HCT116 (cell line): ENCODE measurements around the gene ALDH4A1. TPM values are rescaled to one million over a fixed set of nuclear protein-coding genes. Genes with fewer than 3 reads are reported as not detected.

ENCODE experiments used
- ATAC-seq: fragments of 200-7000 bp; cut with Tn5 transposase; 2 replicates; pipeline ENCODE4 v1.9.1; 2020; ENCODE audit warnings: mild to moderate bottlenecking, moderate library complexity
- BruUV-seq: library from RNA; stranded (reverse); fragments of 400-500 nt; replicated peaks from 2 replicates; lab custom pipeline; 2021; lab: Mats Ljungman, UMichigan
- CTCF ChIA-PET: fragments of 300-600 bp; sonication (Branson Sonifier 250); formaldehyde crosslinking; loops from one replicate; lab custom pipeline; 2021; ENCODE audit warnings: antibody characterized with exemption; lab: Charles Lee
- POLR2A ChIA-PET: fragments of 300-600, 350-600 bp; sonication (Branson Sonifier 250); formaldehyde crosslinking; loops from one replicate; lab custom pipeline; 2021; ENCODE audit warnings: antibody characterized with exemption; lab: Charles Lee
- RAD21 ChIA-PET, 2 experiments: fragments of 300-600 bp; sonication (Branson Sonifier 250); formaldehyde crosslinking; loops; one replicate each; lab custom pipeline; 2023; ENCODE audit warnings: low total read pairs in 2 of 2; ENCODE audit not compliant: uncharacterized antibody in 2 of 2, unreplicated experiment in 2 of 2, low non-redundant PET in 1 of 2; lab: Charles Lee
- DNase-seq: peaks from one replicate; pipeline ENCODE4 v3.0.0-alpha.2; 2010; ENCODE audit warnings: low read depth, low spot score
- H2AFZ ChIP-seq: fragments of 200-600 bp; shearing (Covaris generic), sonication (generic); 2 replicates; pipeline ENCODE4 v1.6.1; 2017; ENCODE audit warnings: low read depth, mixed run types, mixed read lengths, antibody characterized with exemption, low read length; ENCODE audit not compliant: poor library complexity, severe bottlenecking
- H3K27ac ChIP-seq: 2 replicates; pipeline ENCODE4 v1.5.1; 2012; ENCODE audit warnings: low read depth, low read length
- H3K27me3 ChIP-seq: fragments of 200-600 bp; sonication (generic); 2 replicates; pipeline ENCODE4 v1.6.1; 2016; ENCODE audit warnings: mixed run types, low read length, mixed read lengths; ENCODE audit not compliant: insufficient read depth
- H3K36me3 ChIP-seq, 2 experiments: fragments of 200-500 bp in 1 of 2; fragments of 200-600 bp in 1 of 2; sonication (Bioruptor generic) in 1 of 2; sonication (generic) in 1 of 2; 2 replicates each; pipeline versions ENCODE4 v1.5.1 to v1.6.1; 2014 to 2016; ENCODE audit warnings: low read length in 2 of 2, inconsistent platforms in 1 of 2, mixed read lengths in 1 of 2, mixed run types in 1 of 2; ENCODE audit not compliant: insufficient read depth in 2 of 2, control insufficient read depth in 1 of 2
- H3K4me1 ChIP-seq, 2 experiments: fragments of 200-600 bp in 1 of 2; sonication (generic) in 1 of 2; 2 replicates each; pipeline versions ENCODE4 v1.5.1 to v1.6.1; 2012 to 2017; ENCODE audit warnings: low read length in 2 of 2, inconsistent platforms in 1 of 2, mild to moderate bottlenecking in 1 of 2, mixed read lengths in 1 of 2, mixed run types in 1 of 2, moderate library complexity in 1 of 2; ENCODE audit not compliant: insufficient read depth in 2 of 2, control insufficient read depth in 1 of 2
- H3K4me2 ChIP-seq: fragments of 200-600 bp; sonication (generic); 2 replicates; pipeline ENCODE4 v1.6.1; 2017; ENCODE audit warnings: mixed run types, low read length, mixed read lengths
- H3K4me3 ChIP-seq, 2 experiments: fragments of 200-600 bp in 1 of 2; sonication (generic) in 1 of 2; replicated peaks in 1 of 2; 2 replicates each; pipeline ENCODE4 v1.5.1; 2011 to 2016; ENCODE audit warnings: low read length in 2 of 2, control low read depth in 1 of 2, low read depth in 1 of 2, mild to moderate bottlenecking in 1 of 2, mixed read lengths in 1 of 2, mixed run types in 1 of 2
- H3K79me2 ChIP-seq: fragments of 200-600 bp; sonication (generic); 2 replicates; pipeline ENCODE4 v1.6.1; 2017; ENCODE audit warnings: mild to moderate bottlenecking, mixed run types, low read length, moderate library complexity, mixed read lengths; ENCODE audit not compliant: insufficient read depth
- H3K9ac ChIP-seq: fragments of 200-600 bp; sonication (generic); 2 replicates; pipeline ENCODE4 v1.6.1; 2016; ENCODE audit warnings: low read length, mixed read lengths
- H3K9me2 ChIP-seq: fragments of 200-600 bp; sonication (generic), shearing (Covaris generic); 2 replicates; pipeline ENCODE4 v1.6.1; 2017; ENCODE audit warnings: mixed run types, mild to moderate bottlenecking, moderate library complexity; ENCODE audit not compliant: insufficient read depth
- H3K9me3 ChIP-seq, 2 experiments: fragments of 200-500 bp in 1 of 2; fragments of 200-600 bp in 1 of 2; sonication (Bioruptor generic) in 1 of 2; sonication (generic) in 1 of 2; 2 replicates each; pipeline ENCODE4 v1.6.1; 2014 to 2017; ENCODE audit warnings: low read length in 2 of 2, mixed read lengths in 2 of 2, inconsistent platforms in 1 of 2, low read depth in 1 of 2, mild to moderate bottlenecking in 1 of 2, mixed run types in 1 of 2, moderate library complexity in 1 of 2; ENCODE audit not compliant: control insufficient read depth in 1 of 2, insufficient read depth in 1 of 2
- H4K20me1 ChIP-seq: fragments of 200-600 bp; sonication (generic), shearing (Covaris generic); 2 replicates; pipeline ENCODE4 v1.6.1; 2017; ENCODE audit warnings: mixed run types, mild to moderate bottlenecking, moderate library complexity; ENCODE audit not compliant: insufficient read depth
- CBX3 ChIP-seq: IDR thresholded peaks from 2 replicates; pipeline ENCODE4 v1.6.1; 2012; ENCODE audit warnings: low read depth
- CEBPB ChIP-seq: IDR thresholded peaks from 2 replicates; pipeline ENCODE4 v1.6.1; 2012; ENCODE audit warnings: low read depth
- EGR1 ChIP-seq: IDR thresholded peaks from 2 replicates; pipeline ENCODE4 v1.6.1; 2012; ENCODE audit warnings: low read depth
- ELF1 ChIP-seq: IDR thresholded peaks from 2 replicates; pipeline ENCODE4 v1.6.1; 2012; ENCODE audit warnings: low read depth, borderline replicate concordance
- EZH2 ChIP-seq: fragments of 200-600 bp; sonication (generic); IDR thresholded peaks from 2 replicates; pipeline ENCODE4 v1.6.1; 2017; ENCODE audit warnings: antibody characterized with exemption, mixed run types
- FOSL1 ChIP-seq: IDR thresholded peaks from 2 replicates; pipeline ENCODE4 v1.6.1; 2012; ENCODE audit warnings: low read depth
- POLR2A ChIP-seq: IDR thresholded peaks from 2 replicates; pipeline ENCODE4 v1.7.0; 2011; ENCODE audit warnings: borderline replicate concordance; ENCODE audit not compliant: insufficient read depth, insufficient read length; ENCODE audit errors: extremely low read depth
- POLR2AphosphoS5 ChIP-seq: IDR thresholded peaks from 2 replicates; pipeline ENCODE4 v1.6.1; 2011; ENCODE audit warnings: mild to moderate bottlenecking, low read depth, low read length, moderate library complexity
- SP1 ChIP-seq: IDR thresholded peaks from 2 replicates; pipeline ENCODE4 v1.6.1; 2012; ENCODE audit warnings: low read depth
- SRF ChIP-seq: IDR thresholded peaks from 2 replicates; pipeline ENCODE4 v1.6.1; 2012; ENCODE audit warnings: low read depth
- TCF7L2 ChIP-seq: IDR thresholded peaks from 2 replicates; pipeline ENCODE4 v1.7.0; 2011; ENCODE audit warnings: borderline replicate concordance, inconsistent platforms; ENCODE audit not compliant: insufficient read depth, insufficient read length; ENCODE audit errors: extremely low read depth
- YY1 ChIP-seq: IDR thresholded peaks from 2 replicates; pipeline ENCODE4 v1.6.1; 2011; ENCODE audit warnings: low read length, low read depth, moderate library complexity, mild to moderate bottlenecking; ENCODE audit not compliant: insufficient replicate concordance; ENCODE audit errors: extremely low read depth
- ZFX ChIP-seq: fragments of 450-650 bp; IDR thresholded peaks from 2 replicates; pipeline ENCODE4 v1.6.1; 2017
- ZNF274 ChIP-seq: fragments of 200-500 bp; sonication (Bioruptor generic); IDR thresholded peaks from 2 replicates; pipeline ENCODE4 v1.6.1; 2014; ENCODE audit warnings: mild to moderate bottlenecking, low read depth, low read length, inconsistent platforms
- intact Hi-C: fragments of 100-400 bp; cut with micrococcal nuclease; formaldehyde crosslinking; loops from 2 replicates; pipeline ENCODE4 v1.10.0; 2022
- total RNA-seq: library from RNA; stranded (reverse); gene quantifications from one replicate; pipeline ENCODE4 v1.2.1, GENCODE V29; 2021; ENCODE audit not compliant: unreplicated experiment
- TF ChIP-seq, protein P1 (sequence below): IDR thresholded peaks from 2 replicates; pipeline ENCODE4 v1.6.1; 2012
- TF ChIP-seq, protein P2 (sequence below): IDR thresholded peaks from 2 replicates; pipeline ENCODE4 v1.6.1; 2011; ENCODE audit warnings: mild to moderate bottlenecking, low read length, moderate library complexity; ENCODE audit not compliant: insufficient replicate concordance; ENCODE audit errors: extremely low read depth
- TF ChIP-seq, protein P3 (sequence below), 3 experiments: fragments of 200-600 bp in 1 of 3; sonication (generic) in 1 of 3; IDR thresholded peaks in 2 of 3; conservative IDR thresholded peaks in 1 of 3; 2 replicates each; pipeline ENCODE4 v1.5.1; 2012 to 2017; ENCODE audit warnings: low read depth in 2 of 3, low read length in 2 of 3, antibody characterized with exemption in 1 of 3, borderline replicate concordance in 1 of 3, control low read depth in 1 of 3, mild to moderate bottlenecking in 1 of 3, mixed read lengths in 1 of 3, mixed run types in 1 of 3, moderate library complexity in 1 of 3; ENCODE audit not compliant: insufficient read depth in 1 of 3
- TF ChIP-seq, protein P4 (sequence below): IDR thresholded peaks from 2 replicates; pipeline ENCODE4 v1.6.1; 2012

Gene ALDH4A1
- total RNA-seq, 1 experiment from 2014 or later: 12.6 TPM

DNA sequence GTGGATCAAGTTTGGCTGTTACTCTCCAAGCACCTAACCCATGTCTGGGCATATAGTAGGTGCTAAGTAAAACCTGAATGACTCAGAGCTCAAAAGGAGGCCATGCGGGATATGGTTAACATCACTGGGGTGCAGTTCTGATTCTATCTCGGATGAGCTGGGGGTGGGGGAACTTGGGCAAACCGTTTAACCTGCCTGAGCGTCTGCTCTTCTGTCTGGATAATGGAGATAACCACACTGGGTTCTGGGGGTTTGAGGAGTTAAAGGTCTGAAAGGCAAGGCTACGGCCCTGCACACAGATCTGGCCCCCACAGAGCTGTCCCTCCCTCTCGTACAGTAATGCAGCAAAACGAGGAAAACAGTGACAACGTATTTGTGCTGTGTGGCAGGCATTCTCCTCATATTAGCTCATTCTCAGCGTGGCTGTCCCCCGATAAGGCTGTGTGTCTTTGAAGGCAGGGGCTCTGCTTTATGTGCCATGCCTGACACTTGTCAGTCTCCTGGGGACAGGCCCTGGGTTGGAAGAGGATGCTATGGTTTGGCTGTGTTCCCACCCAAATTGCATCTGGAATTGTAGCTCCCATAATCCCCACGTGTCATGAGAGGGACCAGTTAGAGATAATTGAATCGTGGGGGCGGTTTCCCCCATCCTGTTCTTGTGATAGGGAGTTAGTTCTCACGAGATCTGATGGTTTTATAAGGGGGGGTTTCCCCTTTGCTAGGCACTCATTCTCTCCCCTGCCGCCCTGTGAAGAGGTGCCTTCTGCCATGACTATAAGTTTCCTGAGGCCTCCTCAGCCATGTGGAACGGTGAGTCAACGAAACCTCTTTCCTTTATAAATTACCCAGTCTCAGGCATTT, 6.8 kb upstream of the ALDH4A1 start:
- POLR2A ChIA-PET: no interaction called here
- no peak overlapping the region for H2AFZ ChIP-seq
- RAD21 ChIA-PET: no interaction called here
- no peaks in the 10 kb centered on the region for H3K79me2 ChIP-seq
- H3K9me2 ChIP-seq: no peaks in the 10 kb centered on the region
- H3K4me2 ChIP-seq: no peak overlapping the region
- H3K4me1 ChIP-seq: peaks cover 0 to 8% of the 10 kb centered on the region in 2 experiments; a peak in 1 of 4 replicates
- H3K27ac ChIP-seq: no peak overlapping the region
- intact Hi-C loops: loop anchor here (10.0 kb wide), 1 partner anchor 746 kb away; no protein-coding TSS in a partner anchor
- no TSS peak for BruUV-seq
- H3K9ac ChIP-seq: no peak overlapping the region
- ATAC-seq (no peak), DNase-seq (no peak)
- TF ChIP-seq, protein P1, sequence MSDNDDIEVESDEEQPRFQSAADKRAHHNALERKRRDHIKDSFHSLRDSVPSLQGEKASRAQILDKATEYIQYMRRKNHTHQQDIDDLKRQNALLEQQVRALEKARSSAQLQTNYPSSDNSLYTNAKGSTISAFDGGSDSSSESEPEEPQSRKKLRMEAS: no peak
- TF ChIP-seq POLR2A (no peak), CBX3 (no peak), SRF (no peak), SP1 (no peak), YY1 (no peak), TCF7L2 (no peak), EZH2 (no peak), POLR2AphosphoS5 (no peak), ELF1 (no peak), EGR1 (no peak), CEBPB (no peak), ZNF274 (no peak), FOSL1 (no peak), ZFX (no peak)
- TF ChIP-seq, protein P2, sequence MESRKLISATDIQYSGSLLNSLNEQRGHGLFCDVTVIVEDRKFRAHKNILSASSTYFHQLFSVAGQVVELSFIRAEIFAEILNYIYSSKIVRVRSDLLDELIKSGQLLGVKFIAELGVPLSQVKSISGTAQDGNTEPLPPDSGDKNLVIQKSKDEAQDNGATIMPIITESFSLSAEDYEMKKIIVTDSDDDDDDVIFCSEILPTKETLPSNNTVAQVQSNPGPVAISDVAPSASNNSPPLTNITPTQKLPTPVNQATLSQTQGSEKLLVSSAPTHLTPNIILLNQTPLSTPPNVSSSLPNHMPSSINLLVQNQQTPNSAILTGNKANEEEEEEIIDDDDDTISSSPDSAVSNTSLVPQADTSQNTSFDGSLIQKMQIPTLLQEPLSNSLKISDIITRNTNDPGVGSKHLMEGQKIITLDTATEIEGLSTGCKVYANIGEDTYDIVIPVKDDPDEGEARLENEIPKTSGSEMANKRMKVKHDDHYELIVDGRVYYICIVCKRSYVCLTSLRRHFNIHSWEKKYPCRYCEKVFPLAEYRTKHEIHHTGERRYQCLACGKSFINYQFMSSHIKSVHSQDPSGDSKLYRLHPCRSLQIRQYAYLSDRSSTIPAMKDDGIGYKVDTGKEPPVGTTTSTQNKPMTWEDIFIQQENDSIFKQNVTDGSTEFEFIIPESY: no peak
- TF ChIP-seq, protein P3, sequence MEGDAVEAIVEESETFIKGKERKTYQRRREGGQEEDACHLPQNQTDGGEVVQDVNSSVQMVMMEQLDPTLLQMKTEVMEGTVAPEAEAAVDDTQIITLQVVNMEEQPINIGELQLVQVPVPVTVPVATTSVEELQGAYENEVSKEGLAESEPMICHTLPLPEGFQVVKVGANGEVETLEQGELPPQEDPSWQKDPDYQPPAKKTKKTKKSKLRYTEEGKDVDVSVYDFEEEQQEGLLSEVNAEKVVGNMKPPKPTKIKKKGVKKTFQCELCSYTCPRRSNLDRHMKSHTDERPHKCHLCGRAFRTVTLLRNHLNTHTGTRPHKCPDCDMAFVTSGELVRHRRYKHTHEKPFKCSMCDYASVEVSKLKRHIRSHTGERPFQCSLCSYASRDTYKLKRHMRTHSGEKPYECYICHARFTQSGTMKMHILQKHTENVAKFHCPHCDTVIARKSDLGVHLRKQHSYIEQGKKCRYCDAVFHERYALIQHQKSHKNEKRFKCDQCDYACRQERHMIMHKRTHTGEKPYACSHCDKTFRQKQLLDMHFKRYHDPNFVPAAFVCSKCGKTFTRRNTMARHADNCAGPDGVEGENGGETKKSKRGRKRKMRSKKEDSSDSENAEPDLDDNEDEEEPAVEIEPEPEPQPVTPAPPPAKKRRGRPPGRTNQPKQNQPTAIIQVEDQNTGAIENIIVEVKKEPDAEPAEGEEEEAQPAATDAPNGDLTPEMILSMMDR (IDR thresholded peaks at IDR 0.05 in 2 of 3, conservative IDR thresholded peaks at IDR 0.05 in 1 of 3; ENCODE audit: borderline replicate concordance in 1 of 3, insufficient read depth in 1 of 3, low read depth in 2 of 3, low read length in 2 of 3): no peak
- TF ChIP-seq, protein P4, sequence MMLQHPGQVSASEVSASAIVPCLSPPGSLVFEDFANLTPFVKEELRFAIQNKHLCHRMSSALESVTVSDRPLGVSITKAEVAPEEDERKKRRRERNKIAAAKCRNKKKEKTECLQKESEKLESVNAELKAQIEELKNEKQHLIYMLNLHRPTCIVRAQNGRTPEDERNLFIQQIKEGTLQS: no peak
- H3K36me3 ChIP-seq: peaks cover 6 to 21% of the 10 kb centered on the region in 2 experiments; a peak in 2 of 4 replicates
- no peaks in the 10 kb centered on the region for H3K9me3 ChIP-seq
- CTCF ChIA-PET: interaction anchor here (1.9 kb wide), 1 partner anchor 18 kb away, joined by 4 read pairs; no protein-coding TSS in a partner anchor
- no peak overlapping the region for H3K4me3 ChIP-seq
- H4K20me1 ChIP-seq: no peaks in the 10 kb centered on the region
- no peaks in the 10 kb centered on the region for H3K27me3 ChIP-seq
